ENCODE results near the gene KLK12. TPM values are rescaled to one million over a fixed set of nuclear protein-coding genes. Genes with fewer than 3 reads are reported as not detected.
A peak's percentile ranks its signal among the peaks of the same experiment; 100 is the strongest.

KLK12 gene
- total RNA-seq, 6 donors from 2014 or later: 0.54 to 2.0 TPM; not detected in 4

DNA sequence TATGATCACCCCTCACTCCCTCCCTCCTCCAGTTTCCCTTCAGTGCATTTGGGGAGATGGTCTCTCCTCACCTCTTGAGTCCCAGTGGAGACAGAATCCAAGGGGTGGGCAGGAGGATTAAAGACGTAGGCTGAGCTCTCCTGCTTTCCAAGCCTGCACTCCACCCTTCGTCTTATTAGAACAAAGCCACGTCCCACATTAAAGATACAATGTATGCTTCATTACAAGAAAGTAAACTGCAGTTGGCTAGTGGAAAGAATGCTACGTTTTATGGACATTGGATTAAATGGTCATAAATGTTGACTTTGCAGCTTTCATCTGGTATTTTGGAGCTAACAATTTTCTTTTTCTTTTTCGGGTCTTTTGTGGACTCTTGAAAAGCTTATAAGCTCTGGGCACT lies 6.9 kb downstream of the KLK12 start:
- Histone ChIP-seq H3K27ac (no peak overlapping the region), H3K9me3 (no peaks in the 10 kb centered on the region), H3K27me3 (peaks cover 0 to 5% (median 2%) of the 10 kb centered on the region in 4 donors), H3K36me3 (no peaks in the 10 kb centered on the region), H3K4me3 (no peak overlapping the region), H3K4me1 (peaks cover 0 to 3% (median 0%) of the 10 kb centered on the region in 4 donors)
- TF ChIP-seq CTCF (IDR thresholded peaks at IDR 0.05): no peak
- no peak for TF ChIP-seq POLR2A (IDR thresholded peaks at IDR 0.05)
- no peak for TF ChIP-seq POLR2AphosphoS5 (IDR thresholded peaks at IDR 0.05)
- TF ChIP-seq EP300 (IDR thresholded peaks at IDR 0.05): no peak
- no peak for DNase-seq
- ATAC-seq (ENCODE audit: low FRiP score in 2 of 2): no peak
- 53 to 69% methylated on average over 5 of the region's 5 CpGs for WGBS, 2 donors

DNA sequence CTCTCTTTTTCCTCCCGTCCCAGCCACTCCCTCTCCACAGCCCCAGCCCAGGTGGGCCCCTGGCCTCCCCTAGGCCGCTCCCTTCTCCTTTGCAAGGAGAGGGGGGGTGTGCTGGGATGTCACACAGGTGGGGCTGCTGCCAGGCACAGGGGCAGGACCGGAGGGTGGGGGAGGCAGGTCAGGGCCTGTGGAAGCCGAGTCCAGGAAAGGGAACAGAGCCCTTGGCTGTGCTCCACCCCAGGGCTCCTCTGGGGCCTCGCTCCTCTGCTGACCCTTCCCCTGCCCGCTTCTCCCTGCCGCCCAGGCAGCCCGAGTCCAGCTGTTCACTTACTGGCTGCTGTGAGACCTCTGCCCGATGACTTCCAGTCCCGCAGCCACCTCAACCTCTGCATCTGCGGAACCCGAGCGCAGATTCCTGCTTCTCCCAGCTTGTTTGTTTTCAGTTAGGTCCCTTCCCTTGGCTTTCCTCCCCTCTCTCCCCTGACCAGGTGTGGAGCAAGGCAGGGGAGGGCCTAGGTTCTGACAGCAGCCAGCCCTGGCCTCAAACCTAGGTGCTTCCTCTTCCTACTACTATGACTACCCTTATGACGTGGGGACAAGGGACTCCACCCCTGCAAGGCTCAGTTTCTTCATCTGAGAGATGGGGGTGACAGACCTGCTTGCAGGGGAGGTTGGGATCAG lies 7.5 kb downstream of the KLK12 start:
- no peak for TF ChIP-seq POLR2A (IDR thresholded peaks at IDR 0.05)
- TF ChIP-seq CTCF (IDR thresholded peaks at IDR 0.05): no peak
- TF ChIP-seq EP300 (IDR thresholded peaks at IDR 0.05): no peak
- no peak for TF ChIP-seq POLR2AphosphoS5 (IDR thresholded peaks at IDR 0.05)
- H3K4me3 ChIP-seq: no peak overlapping the region
- H3K4me1 ChIP-seq: peaks cover 0 to 3% (median 0%) of the 10 kb centered on the region in 4 donors
- DNase-seq (no peak), ATAC-seq (ENCODE audit: low FRiP score in 2 of 2) (no peak)
- no peaks in the 10 kb centered on the region for H3K9me3 ChIP-seq
- no peaks in the 10 kb centered on the region for H3K36me3 ChIP-seq
- no peak overlapping the region for H3K27ac ChIP-seq
- 40 to 53% methylated on average over 13 to 14 of the region's 14 CpGs for WGBS, 2 donors
- peaks cover 0 to 5% (median 2%) of the 10 kb centered on the region in 4 donors for H3K27me3 ChIP-seq

DNA sequence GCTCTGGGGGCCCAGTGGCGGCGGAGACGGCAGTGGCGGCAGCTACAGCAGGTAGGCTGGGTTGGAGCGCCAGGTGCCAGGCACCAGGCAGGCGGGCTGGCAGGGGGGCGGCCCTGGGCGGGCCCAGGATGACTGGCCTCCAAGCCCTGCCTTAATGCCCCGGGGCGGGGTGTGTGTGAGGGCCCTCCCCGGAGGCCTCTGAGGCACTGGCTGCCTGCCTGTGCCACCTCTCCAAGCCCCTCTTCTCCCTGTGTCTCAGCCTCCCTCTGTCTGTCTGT lies 8.3 kb downstream of the KLK12 start, which contains the start of gene KLK11:
Gene KLK11 (minus strand): TSS at position 63 of the 278 bp plus-strand sequence. CDS start 985 bp downstream, outside the sequence.
- 46 to 84% methylated on average over 9 of the region's 11 CpGs for WGBS, 2 donors
- DNase-seq (peak; percentile 30 to 81), ATAC-seq (ENCODE audit: low FRiP score in 2 of 2) (peak; percentile 15 to 32)
- peaks cover 0 to 5% (median 2%) of the 10 kb centered on the region in 4 donors for H3K27me3 ChIP-seq
- H3K9me3 ChIP-seq: no peaks in the 10 kb centered on the region
- H3K36me3 ChIP-seq: no peaks in the 10 kb centered on the region
- peaks cover 0 to 3% (median 0%) of the 10 kb centered on the region in 4 donors for H3K4me1 ChIP-seq
- TF ChIP-seq POLR2A (IDR thresholded peaks at IDR 0.05) (peak in 1 of 4 donors; percentile 43), POLR2AphosphoS5 (IDR thresholded peaks at IDR 0.05) (no peak), CTCF (IDR thresholded peaks at IDR 0.05) (no peak), EP300 (IDR thresholded peaks at IDR 0.05) (no peak)
- peak within 1 kb of the TSS in 3 of 4 donors; percentile 13 to 29 (median 23) for H3K4me3 ChIP-seq
- H3K27ac ChIP-seq: peak within 1 kb of the TSS in 2 of 4 donors; percentile 44 to 69

GRCh38 chr19:51025809-51026553 lies 8.8 kb downstream of the KLK12 start:
- Histone ChIP-seq H3K36me3 (no peaks in the 10 kb centered on the region), H3K9me3 (no peaks in the 10 kb centered on the region), H3K4me1 (peaks cover 0 to 3% (median 0%) of the 10 kb centered on the region in 4 donors), H3K27me3 (peaks cover 0 to 5% (median 2%) of the 10 kb centered on the region in 4 donors), H3K4me3 (peak overlapping the region in 3 of 4 donors; percentile 13 to 29 (median 23)), H3K27ac (peak overlapping the region in 2 of 4 donors; percentile 44 to 69)
- ATAC-seq (ENCODE audit: low FRiP score in 2 of 2) (no peak), DNase-seq (peak in 1 of 2 donors; percentile 31)
- WGBS, 2 donors: 47 to 72% methylated on average over 15 to 18 of the region's 18 CpGs
- no peak for TF ChIP-seq CTCF (IDR thresholded peaks at IDR 0.05)
- TF ChIP-seq POLR2AphosphoS5 (IDR thresholded peaks at IDR 0.05): no peak

All from upper lobe of left lung (tissue), 6 donors.